Loucy (cell line): Measurements from ENCODE around the gene PFN1.

Experiments
- H2AFZ ChIP-seq: fragments of 200-600 bp; sonication (generic); 2 replicates; pipeline ENCODE4 v1.6.0; 2016; ENCODE audit warnings: antibody characterized with exemption, mild to moderate bottlenecking, low read length, moderate library complexity
- H3F3A ChIP-seq: fragments of 200-600 bp; 2 replicates; pipeline ENCODE4 v1.6.0; 2016; ENCODE audit warnings: antibody characterized with exemption, low read depth, mild to moderate bottlenecking
- H3K27me3 ChIP-seq: fragments of 200-600 bp; sonication (generic); 2 replicates; pipeline ENCODE4 v1.6.1; 2014; ENCODE audit warnings: low read length, mild to moderate bottlenecking; ENCODE audit not compliant: insufficient read depth, poor library complexity, severe bottlenecking
- H3K36me3 ChIP-seq: fragments of 200-600 bp; sonication (generic); 2 replicates; pipeline ENCODE4 v1.6.1; 2016; ENCODE audit warnings: low read length; ENCODE audit not compliant: insufficient read depth
- H3K4me1 ChIP-seq: fragments of 200-600 bp; sonication (generic); 2 replicates; pipeline ENCODE4 v1.5.1; 2014; ENCODE audit warnings: low read length, mild to moderate bottlenecking; ENCODE audit not compliant: insufficient read depth, poor library complexity, severe bottlenecking
- H3K4me2 ChIP-seq: fragments of 200-600 bp; sonication (generic); 2 replicates; pipeline ENCODE4 v1.6.0; 2014; ENCODE audit warnings: antibody characterized with exemption, low read length, low read depth, mild to moderate bottlenecking; ENCODE audit not compliant: poor library complexity, severe bottlenecking
- H3K4me3 ChIP-seq: fragments of 200-600 bp; sonication (generic); 2 replicates; pipeline ENCODE4 v1.5.1; 2014; ENCODE audit warnings: low read length, mild to moderate bottlenecking, mixed read lengths; ENCODE audit not compliant: poor library complexity, severe bottlenecking
- H3K79me2 ChIP-seq: fragments of 200-600 bp; sonication (generic); 2 replicates; pipeline ENCODE4 v1.6.1; 2014; ENCODE audit warnings: low read length; ENCODE audit not compliant: insufficient read depth
- H3K9ac ChIP-seq: fragments of 200-600 bp; sonication (generic); 2 replicates; pipeline ENCODE4 v1.6.0; 2014; ENCODE audit warnings: mild to moderate bottlenecking, low read depth, low read length, moderate library complexity; ENCODE audit not compliant: poor library complexity, severe bottlenecking
- H3K9me2 ChIP-seq: fragments of 200-600 bp; sonication (generic); replicated peaks from 2 replicates; pipeline ENCODE4 v1.6.1; 2016; ENCODE audit warnings: low read depth, low read length, mixed read lengths
- H3K9me3 ChIP-seq: fragments of 200-600 bp; sonication (generic); 2 replicates; pipeline ENCODE4 v1.6.1; 2014; ENCODE audit warnings: mild to moderate bottlenecking, antibody characterized with exemption, low read length, low read depth; ENCODE audit not compliant: insufficient read depth
- H4K20me1 ChIP-seq: fragments of 200-600 bp; sonication (generic); 2 replicates; pipeline ENCODE4 v1.6.0; 2014; ENCODE audit warnings: antibody characterized with exemption, low read length, mild to moderate bottlenecking; ENCODE audit not compliant: insufficient read depth, poor library complexity, severe bottlenecking
- CTCF ChIP-seq: fragments of 200-600 bp; sonication (generic); conservative IDR thresholded peaks from 2 replicates; pipeline ENCODE4 v1.5.1; 2014; ENCODE audit warnings: mild to moderate bottlenecking, antibody characterized with exemption, low read length
- EZH2phosphoT487 ChIP-seq: fragments of 200-600 bp; IDR thresholded peaks from 2 replicates; pipeline ENCODE4 v1.6.1; 2018; ENCODE audit warnings: antibody characterized with exemption, mild to moderate bottlenecking, moderate library complexity, borderline replicate concordance

Gene PFN1

GRCh38 chr17:4965311-4965986 is 17.1 kb upstream of the PFN1 start:
- Histone ChIP-seq H3K79me2 (peaks cover 35% of the 10 kb centered on the region), H3K9ac (no peak overlapping the region), H3K4me2 (no peak overlapping the region), H2AFZ (no peak overlapping the region), H3K27me3 (no peaks in the 10 kb centered on the region), H3K36me3 (no peaks in the 10 kb centered on the region), H4K20me1 (no peaks in the 10 kb centered on the region), H3K9me3 (no peaks in the 10 kb centered on the region), H3K4me1 (peaks cover 31% of the 10 kb centered on the region), H3F3A (no peaks in the 10 kb centered on the region), H3K9me2 (no peaks in the 10 kb centered on the region), H3K4me3 (no peak overlapping the region)
- TF ChIP-seq CTCF (no peak), EZH2phosphoT487 (no peak)

DNA sequence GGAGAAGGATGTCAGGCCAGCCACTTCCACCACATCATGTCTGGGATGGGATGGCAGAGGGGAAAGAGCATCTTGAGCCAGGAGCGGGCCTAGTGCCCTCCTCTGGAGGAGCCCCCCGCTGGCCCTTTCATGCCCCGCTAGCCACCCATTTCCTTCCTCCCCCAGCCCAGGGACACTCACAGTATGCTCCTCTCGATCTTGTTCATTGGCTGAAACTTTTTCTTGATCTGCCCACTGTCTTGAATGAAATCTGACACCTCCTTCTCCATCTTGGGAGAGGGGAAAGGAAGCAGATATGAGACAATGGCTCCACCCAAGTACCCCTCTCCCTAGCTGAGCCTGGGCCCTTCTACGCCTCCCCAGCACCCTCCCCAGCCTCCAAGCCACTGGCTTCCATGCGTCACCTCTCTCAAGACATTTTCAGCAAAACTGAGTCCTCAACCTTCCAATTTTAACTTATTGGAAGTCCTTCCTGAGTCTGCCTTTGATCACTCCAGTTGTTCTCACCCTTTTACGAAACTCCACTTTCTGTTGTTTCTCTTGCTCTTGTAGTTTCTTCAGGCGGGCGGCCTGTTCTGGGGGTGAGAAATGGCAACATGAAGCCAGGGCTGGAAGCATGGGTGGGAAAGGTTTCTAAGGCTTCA is 12.1 kb upstream of the PFN1 start:
- no peak for TF ChIP-seq EZH2phosphoT487
- no peak for TF ChIP-seq CTCF
- no peaks in the 10 kb centered on the region for H4K20me1 ChIP-seq
- H3K4me3 ChIP-seq, result peak overlapping the region; percentile 34
- peak overlapping the region; percentile 59 for H3K4me2 ChIP-seq
- H3K9me2 ChIP-seq, result no peaks in the 10 kb centered on the region
- no peak overlapping the region for H2AFZ ChIP-seq
- no peaks in the 10 kb centered on the region; the same call in 1 of the 2 replicates for H3K36me3 ChIP-seq
- H3K9ac ChIP-seq, result peak overlapping the region; percentile 52
- peaks cover 20% of the 10 kb centered on the region for H3K4me1 ChIP-seq
- no peaks in the 10 kb centered on the region for H3K27me3 ChIP-seq
- peaks cover 4% of the 10 kb centered on the region for H3K79me2 ChIP-seq
- no peaks in the 10 kb centered on the region for H3K9me3 ChIP-seq
- 0 out of 2 replicates have a peak, but pooled peaks cover 3% of the 10 kb centered on the region for H3F3A ChIP-seq

GRCh38 chr17:4959261-4959965 is 11.1 kb upstream of the PFN1 start:
- Histone ChIP-seq H2AFZ (no peak overlapping the region), H3K27me3 (no peaks in the 10 kb centered on the region), H3K36me3 (no peaks in the 10 kb centered on the region; the same call in 1 of the 2 replicates), H3K79me2 (no peaks in the 10 kb centered on the region), H3K4me2 (peak overlapping the region; percentile 59), H3F3A (0 out of 2 replicates have a peak, but pooled peaks cover 3% of the 10 kb centered on the region), H3K9ac (peak overlapping the region; percentile 43), H3K9me2 (no peaks in the 10 kb centered on the region), H3K4me3 (peak overlapping the region; percentile 34), H4K20me1 (no peaks in the 10 kb centered on the region), H3K4me1 (peaks cover 20% of the 10 kb centered on the region), H3K9me3 (no peaks in the 10 kb centered on the region)
- no peak for TF ChIP-seq CTCF
- TF ChIP-seq EZH2phosphoT487, result no peak
